Activated naive CD8-positive, alpha-beta T cell (primary cell): ENCODE measurements around the gene MAF.
A peak's percentile ranks its signal among the peaks of the same experiment; 100 is the strongest.

Experiments used
- H3K27ac Mint-ChIP-seq: one replicate; pipeline ENCODE4 v1.8.0; 2021; ENCODE audit warnings: mixed read lengths
- H3K27me3 Mint-ChIP-seq: one replicate; pipeline ENCODE4 v1.8.0; 2021; ENCODE audit warnings: mixed read lengths
- H3K36me3 Mint-ChIP-seq: one replicate; pipeline ENCODE4 v1.8.0; 2021; ENCODE audit warnings: mixed read lengths
- H3K4me1 Mint-ChIP-seq: one replicate; pipeline ENCODE4 v1.8.0; 2021; ENCODE audit warnings: low read depth, mixed read lengths
- H3K4me3 Mint-ChIP-seq: one replicate; pipeline ENCODE4 v1.8.0; 2021; ENCODE audit warnings: mild to moderate bottlenecking, mixed read lengths
- H3K9me3 Mint-ChIP-seq: one replicate; pipeline ENCODE4 v1.8.0; 2021; ENCODE audit warnings: low read depth, mixed read lengths

MAF gene

DNA sequence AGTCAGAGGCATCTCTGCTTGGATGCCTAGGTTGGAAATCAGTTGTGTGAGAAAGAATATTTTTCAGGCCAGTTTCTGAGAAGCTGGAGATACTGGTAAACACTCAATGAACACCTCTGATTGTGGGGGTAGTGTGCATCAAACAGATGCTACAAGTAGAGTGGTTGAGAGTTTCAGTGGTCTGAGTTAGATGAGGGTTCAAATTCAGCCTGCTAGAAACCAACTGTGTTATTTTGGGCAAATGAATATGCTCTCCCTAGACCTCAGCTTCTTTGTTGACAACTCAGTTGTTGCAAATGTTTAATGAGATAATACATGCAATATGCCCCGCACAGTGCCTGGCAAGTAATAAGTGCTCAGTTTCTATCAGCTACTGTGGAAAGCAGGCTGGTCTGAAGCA, 25.2 kb upstream of the MAF start:
- Mint-ChIP-seq H3K4me1 (peaks cover 7% of the 10 kb centered on the region), H3K9me3 (no peaks in the 10 kb centered on the region), H3K4me3 (no peak overlapping the region), H3K36me3 (no peaks in the 10 kb centered on the region), H3K27me3 (peaks cover 10% of the 10 kb centered on the region), H3K27ac (no peak overlapping the region)

DNA sequence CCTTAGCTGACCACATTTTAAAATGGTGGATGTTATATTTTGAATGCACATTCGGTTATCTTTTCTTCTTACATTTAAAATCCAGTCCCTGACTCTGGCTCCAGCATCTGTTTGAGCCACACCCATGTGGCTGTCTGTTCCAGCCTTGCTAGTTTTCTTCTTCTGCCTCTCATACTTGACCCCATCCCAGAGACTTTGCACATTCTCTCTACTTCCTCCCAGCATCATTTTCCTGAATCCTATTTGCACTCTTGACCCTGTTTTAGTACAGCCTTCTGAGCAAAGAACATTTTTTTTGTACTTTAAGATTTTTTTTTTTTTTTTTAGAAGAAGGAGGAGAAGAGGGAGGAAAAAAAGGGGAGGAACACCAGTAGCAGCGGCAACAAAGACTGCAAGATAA, 23.3 kb upstream of the MAF start:
- Mint-ChIP-seq H3K9me3 (no peaks in the 10 kb centered on the region), H3K27me3 (peaks cover 10% of the 10 kb centered on the region), H3K27ac (no peak overlapping the region), H3K36me3 (no peaks in the 10 kb centered on the region), H3K4me1 (peaks cover 7% of the 10 kb centered on the region), H3K4me3 (no peak overlapping the region)

DNA sequence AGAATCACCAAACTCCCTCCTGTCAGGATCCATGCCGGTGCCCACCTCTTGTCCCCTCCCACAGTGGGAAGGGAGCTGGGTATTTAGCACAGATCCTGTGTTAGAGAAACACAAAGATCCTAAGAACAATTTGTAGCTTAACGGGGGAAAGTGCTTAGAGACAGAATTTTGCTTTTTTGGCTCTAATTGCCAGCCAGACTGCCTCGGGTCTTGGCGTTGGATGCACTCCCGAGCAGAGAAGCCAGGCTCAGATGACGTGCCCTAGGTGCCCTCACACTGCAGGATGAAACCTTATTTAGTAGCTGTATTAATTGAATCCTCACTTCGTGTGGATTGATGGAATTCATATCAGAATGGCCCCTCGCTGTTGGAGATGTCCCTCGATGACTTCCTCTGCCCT, 22.5 kb upstream of the MAF start:
- Mint-ChIP-seq H3K4me1 (no peaks in the 10 kb centered on the region), H3K27me3 (peaks cover 8% of the 10 kb centered on the region)

DNA sequence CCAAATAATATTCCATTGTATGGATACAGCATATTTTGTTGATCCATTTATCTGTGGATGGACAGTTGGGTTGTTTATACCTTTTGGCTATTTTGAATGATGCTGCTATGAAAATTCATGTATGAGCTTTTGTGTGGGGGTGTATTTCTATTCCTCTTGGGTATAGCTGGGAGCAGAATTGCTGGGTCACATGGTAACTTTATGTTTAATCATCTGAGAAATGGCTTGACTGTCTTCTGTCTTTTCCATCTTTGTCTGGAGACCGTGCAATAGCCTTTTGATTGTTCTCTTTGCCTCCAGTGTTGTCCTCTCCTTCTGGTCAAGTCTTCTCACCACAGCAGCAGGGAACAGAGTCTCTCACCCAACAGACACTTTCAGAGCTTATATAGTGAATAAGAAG, 20.5 kb upstream of the MAF start:
- no peaks in the 10 kb centered on the region for H3K4me1 Mint-ChIP-seq
- H3K4me3 Mint-ChIP-seq: no peak overlapping the region
- no peaks in the 10 kb centered on the region for H3K36me3 Mint-ChIP-seq
- H3K9me3 Mint-ChIP-seq: no peaks in the 10 kb centered on the region
- H3K27me3 Mint-ChIP-seq: peaks cover 5% of the 10 kb centered on the region
- H3K27ac Mint-ChIP-seq: no peak overlapping the region

More for the DNA sequence above, 22.5 kb upstream of the MAF start:
- Mint-ChIP-seq H3K4me3 (no peak overlapping the region), H3K9me3 (no peaks in the 10 kb centered on the region), H3K36me3 (no peaks in the 10 kb centered on the region), H3K27ac (no peak overlapping the region)

DNA sequence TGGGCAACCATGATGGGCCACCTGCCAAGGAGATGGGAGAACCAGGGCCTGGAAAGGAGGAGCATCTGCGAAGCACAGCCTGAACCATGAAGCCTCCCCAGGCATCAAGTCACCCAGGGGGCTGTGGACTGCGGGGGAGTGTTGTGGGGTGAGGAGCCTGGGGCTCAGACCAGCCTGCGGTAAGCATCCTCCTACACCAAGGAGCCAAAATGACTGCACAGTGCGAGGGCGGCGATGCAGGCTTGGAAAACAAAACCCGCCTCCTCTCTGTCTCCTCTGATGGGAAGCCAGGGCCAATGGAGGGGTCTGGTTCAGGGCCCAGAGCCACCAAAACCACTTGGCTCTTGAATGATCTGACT, 18.1 kb upstream of the MAF start:
- Mint-ChIP-seq H3K27ac (no peak overlapping the region), H3K27me3 (peaks cover 1% of the 10 kb centered on the region), H3K9me3 (no peaks in the 10 kb centered on the region), H3K4me3 (no peak overlapping the region), H3K4me1 (no peaks in the 10 kb centered on the region), H3K36me3 (no peaks in the 10 kb centered on the region)

DNA sequence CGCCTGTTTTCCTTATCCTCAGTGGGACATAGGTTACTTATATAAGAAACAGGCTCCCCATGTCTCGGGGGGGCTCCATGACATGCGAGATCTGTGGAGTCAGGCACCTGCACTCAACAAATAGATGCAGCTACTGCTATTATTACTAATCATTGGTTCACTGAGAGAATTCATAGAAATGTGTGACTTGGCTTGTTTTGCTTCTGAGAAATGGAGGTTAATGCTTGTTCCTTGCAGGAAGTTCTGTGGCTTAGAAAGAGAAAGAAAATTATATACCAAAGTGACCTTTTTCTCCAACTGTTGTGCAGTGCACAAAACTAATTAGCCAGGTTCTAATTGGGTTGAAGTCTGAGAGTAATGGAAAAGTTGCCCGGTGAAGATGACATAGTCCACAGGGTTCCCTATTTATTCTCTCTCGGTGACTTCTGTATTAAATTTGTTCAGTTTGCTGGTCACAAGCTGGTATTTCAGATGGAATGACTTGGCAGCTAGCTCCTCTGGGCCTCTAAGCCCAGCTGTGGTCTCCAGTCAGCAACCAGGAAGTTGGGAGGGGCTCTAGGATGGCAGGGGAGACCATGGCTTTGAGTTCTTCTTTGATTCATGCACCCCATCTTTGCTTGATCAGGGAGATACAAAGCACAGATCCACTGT, 17.6 kb upstream of the MAF start:
- Mint-ChIP-seq H3K4me1 (no peaks in the 10 kb centered on the region), H3K27me3 (no peaks in the 10 kb centered on the region), H3K9me3 (no peaks in the 10 kb centered on the region), H3K27ac (no peak overlapping the region), H3K4me3 (no peak overlapping the region), H3K36me3 (no peaks in the 10 kb centered on the region)

DNA sequence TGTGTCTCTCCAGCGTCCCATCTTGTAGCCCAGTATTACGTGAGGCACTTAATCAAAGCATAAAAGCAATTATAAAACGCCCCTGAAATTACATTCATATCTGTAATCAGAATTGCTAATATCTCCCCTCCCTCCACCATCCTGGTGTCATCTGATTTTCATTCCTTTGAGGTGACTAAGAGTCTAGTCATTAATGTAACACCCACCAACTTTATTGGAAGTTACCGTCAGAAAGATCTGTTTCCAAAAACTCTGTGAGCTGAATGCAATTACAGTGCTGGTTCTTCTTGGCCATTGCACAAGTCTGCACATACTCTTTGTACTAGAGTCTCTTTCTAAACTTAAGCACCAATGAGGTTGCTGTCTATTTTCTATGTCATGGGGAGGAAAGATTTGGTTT, 12.5 kb upstream of the MAF start:
- Mint-ChIP-seq H3K4me1 (no peaks in the 10 kb centered on the region), H3K36me3 (no peaks in the 10 kb centered on the region), H3K4me3 (no peak overlapping the region), H3K27me3 (no peaks in the 10 kb centered on the region), H3K9me3 (no peaks in the 10 kb centered on the region), H3K27ac (no peak overlapping the region)

DNA sequence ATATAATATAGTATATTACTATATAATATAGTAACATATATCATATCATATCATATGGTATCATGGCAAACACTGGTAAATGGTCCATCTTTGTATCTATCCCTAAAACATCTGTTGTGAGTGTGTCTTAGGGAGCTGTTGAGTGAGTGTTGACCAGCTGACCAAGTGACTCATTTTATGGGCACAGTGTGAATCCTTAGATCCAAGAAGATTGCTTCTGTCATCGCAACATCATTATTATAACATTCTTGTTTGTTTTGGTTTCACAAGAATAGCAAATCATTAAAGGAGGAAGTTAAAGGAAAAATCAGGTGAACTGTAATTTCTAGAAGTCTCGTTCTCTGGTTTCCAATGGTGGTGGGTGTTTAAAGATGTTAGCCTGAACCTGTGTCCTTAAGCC, 11.7 kb upstream of the MAF start:
- no peaks in the 10 kb centered on the region for H3K4me1 Mint-ChIP-seq
- no peak overlapping the region for H3K4me3 Mint-ChIP-seq
- no peaks in the 10 kb centered on the region for H3K9me3 Mint-ChIP-seq
- no peak overlapping the region for H3K27ac Mint-ChIP-seq
- peaks cover 7% of the 10 kb centered on the region for H3K27me3 Mint-ChIP-seq
- no peaks in the 10 kb centered on the region for H3K36me3 Mint-ChIP-seq

DNA sequence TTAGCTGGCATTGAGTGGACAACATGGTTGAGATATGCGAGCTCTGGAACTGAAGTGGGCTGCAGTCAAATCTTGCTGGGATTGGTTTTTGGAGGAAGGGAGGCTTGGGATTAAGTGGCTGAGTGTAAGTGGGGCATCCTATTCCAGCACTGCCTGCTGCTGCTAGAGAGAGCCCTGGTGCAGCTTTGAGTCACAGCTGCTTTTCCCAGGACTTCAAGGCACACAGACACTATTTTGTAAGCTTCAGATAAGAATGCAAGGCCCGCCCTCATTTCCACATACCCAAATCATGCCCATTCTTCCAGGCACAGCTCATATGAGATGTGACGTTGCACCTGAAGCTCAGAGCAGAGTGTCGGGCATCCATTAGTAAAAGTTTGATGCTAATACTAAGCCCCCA, 10.2 kb upstream of the MAF start:
- Mint-ChIP-seq H3K4me1 (no peaks in the 10 kb centered on the region), H3K27ac (no peak overlapping the region), H3K27me3 (peaks cover 9% of the 10 kb centered on the region), H3K4me3 (no peak overlapping the region), H3K36me3 (no peaks in the 10 kb centered on the region), H3K9me3 (no peaks in the 10 kb centered on the region)

DNA sequence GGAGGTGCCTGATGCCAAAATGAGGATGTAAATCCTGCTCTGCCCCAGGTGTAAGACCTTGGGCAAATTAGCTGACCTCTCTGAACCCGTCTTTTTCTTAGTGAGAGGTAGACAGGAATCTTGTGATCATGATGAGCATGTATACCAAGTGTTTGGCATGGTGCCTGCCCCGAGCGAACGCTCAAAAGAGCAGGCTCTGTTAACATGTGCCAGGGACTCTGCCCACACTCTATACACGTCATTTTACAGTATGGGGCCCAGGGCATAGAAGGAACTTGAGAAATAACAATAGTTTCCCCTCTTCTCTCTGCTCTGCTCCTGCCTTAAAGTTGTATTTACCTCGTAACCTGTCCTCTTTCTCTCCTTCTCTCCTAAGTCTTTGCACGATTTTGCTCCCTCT, 9.3 kb upstream of the MAF start:
- Mint-ChIP-seq H3K27ac (no peak overlapping the region), H3K36me3 (no peaks in the 10 kb centered on the region), H3K9me3 (no peaks in the 10 kb centered on the region)

DNA sequence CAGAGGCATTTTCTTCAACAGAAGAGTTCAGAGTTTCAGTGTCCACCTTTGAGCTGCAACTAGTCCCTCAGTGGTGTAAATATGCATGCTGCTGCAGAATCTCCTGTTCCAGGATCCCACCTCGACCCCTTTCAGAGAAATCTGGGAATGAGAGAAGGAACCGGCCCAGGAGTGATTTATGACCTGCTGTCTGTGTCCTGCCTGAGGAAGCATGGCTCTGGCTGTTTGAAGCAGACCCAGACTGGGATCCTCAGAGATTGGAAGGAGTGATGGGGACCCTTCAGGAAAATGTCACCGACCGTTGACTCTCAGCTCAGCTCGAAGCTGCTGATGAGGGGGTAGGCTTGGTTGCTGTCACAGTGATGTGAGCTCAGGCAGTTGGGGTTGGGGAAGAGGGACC, 8.4 kb upstream of the MAF start:
- peaks cover 22% of the 10 kb centered on the region for H3K27me3 Mint-ChIP-seq
- no peak overlapping the region for H3K27ac Mint-ChIP-seq
- no peaks in the 10 kb centered on the region for H3K4me1 Mint-ChIP-seq
- H3K4me3 Mint-ChIP-seq: no peak overlapping the region
- no peaks in the 10 kb centered on the region for H3K9me3 Mint-ChIP-seq
- no peaks in the 10 kb centered on the region for H3K36me3 Mint-ChIP-seq

More for the DNA sequence above, 9.3 kb upstream of the MAF start:
- Mint-ChIP-seq H3K4me3 (no peak overlapping the region), H3K27me3 (peaks cover 16% of the 10 kb centered on the region), H3K4me1 (no peaks in the 10 kb centered on the region)

DNA sequence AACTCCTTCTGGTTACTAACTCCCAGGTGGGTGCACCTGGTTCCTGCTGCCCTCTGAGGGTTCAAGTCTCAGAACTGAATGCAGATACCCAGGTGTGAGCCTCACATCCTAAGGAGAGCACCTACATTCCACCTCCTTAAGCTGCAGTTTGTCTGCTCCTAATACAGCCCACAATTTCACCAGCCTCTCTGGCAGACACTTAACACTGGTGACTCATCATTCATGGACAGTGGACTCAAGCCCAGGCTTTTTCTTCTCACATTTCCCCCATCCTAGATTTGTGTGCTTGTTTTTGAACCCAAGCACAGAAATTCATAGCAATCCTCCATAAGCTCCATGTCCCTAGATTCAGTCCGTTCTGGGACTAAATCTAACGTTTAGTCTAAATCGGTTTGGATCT, 7.0 kb upstream of the MAF start:
- no peaks in the 10 kb centered on the region for H3K9me3 Mint-ChIP-seq
- peaks cover 28% of the 10 kb centered on the region for H3K27me3 Mint-ChIP-seq
- no peak overlapping the region for H3K4me3 Mint-ChIP-seq
- no peaks in the 10 kb centered on the region for H3K36me3 Mint-ChIP-seq
- H3K4me1 Mint-ChIP-seq: no peaks in the 10 kb centered on the region
- H3K27ac Mint-ChIP-seq: no peak overlapping the region

DNA sequence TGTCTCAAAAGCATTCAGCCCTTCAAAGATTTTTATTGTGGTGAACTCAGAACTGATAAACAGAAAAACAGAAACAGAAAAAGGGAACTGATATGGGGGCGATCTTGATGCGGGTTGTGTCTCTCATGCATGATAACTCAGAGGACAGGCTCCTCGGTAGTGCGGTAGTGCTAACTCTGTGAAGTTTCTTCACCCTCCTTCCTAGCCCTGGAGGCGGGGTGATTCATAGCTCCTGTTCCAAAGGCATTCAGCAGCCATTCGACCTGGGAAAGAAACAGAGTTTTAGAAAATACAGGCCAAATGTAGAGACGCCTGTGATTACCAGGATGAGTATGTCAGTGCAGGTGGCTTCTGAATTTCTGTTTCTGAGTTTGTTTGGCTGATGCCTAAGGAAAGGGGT, 5.5 kb upstream of the MAF start:
- H3K9me3 Mint-ChIP-seq: no peaks in the 10 kb centered on the region
- H3K36me3 Mint-ChIP-seq: no peaks in the 10 kb centered on the region
- no peak overlapping the region for H3K27ac Mint-ChIP-seq
- H3K27me3 Mint-ChIP-seq: peaks cover 33% of the 10 kb centered on the region
- H3K4me3 Mint-ChIP-seq: no peak overlapping the region
- peaks cover 12% of the 10 kb centered on the region for H3K4me1 Mint-ChIP-seq

DNA sequence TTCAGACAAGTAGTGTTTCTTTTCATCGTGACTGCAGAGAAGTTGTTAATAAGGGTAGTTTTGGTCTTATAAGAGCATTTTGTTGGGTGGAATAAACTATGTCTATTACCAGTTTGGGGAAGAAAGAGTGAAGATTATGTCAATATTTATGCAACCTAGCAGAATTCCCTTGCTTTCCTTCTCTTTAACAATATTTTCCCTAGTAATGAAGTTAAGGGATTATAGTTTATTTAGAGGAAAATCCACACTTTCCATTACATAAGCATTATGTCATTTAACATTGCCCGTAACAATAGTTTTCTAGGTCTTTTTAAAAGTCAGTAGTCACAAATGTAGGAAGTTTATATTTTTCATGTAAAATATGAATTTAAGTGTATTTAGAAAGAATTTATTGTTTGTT, 2.5 kb upstream of the MAF start:
- Mint-ChIP-seq H3K36me3 (no peaks in the 10 kb centered on the region), H3K9me3 (no peaks in the 10 kb centered on the region), H3K27me3 (peaks cover 41% of the 10 kb centered on the region)

DNA sequence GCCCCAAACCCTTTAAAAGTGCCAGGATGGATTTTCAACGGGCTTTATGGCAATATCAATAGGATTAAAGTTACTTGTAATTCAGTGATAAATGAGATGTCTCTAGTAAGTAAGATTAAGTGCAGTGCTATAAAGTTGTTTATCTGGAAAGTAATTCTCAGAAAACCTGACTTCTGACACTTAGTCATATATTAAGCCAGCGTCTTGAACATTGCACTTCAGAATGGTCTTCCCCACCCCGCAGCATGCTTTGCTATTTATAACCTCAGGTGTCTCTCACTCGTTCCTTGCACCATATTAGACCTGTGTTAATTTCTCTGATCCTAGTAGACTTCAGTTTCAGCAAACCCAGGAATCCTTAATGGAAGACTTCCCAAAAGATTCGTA, 2.1 kb upstream of the MAF start:
- Mint-ChIP-seq H3K27me3 (peaks cover 40% of the 10 kb centered on the region), H3K4me1 (peaks cover 26% of the 10 kb centered on the region), H3K9me3 (no peaks in the 10 kb centered on the region), H3K4me3 (no peak overlapping the region), H3K27ac (no peak overlapping the region), H3K36me3 (no peaks in the 10 kb centered on the region)

More for the DNA sequence above, 2.5 kb upstream of the MAF start:
- Mint-ChIP-seq H3K27ac (no peak overlapping the region), H3K4me3 (no peak overlapping the region), H3K4me1 (peaks cover 24% of the 10 kb centered on the region)

DNA sequence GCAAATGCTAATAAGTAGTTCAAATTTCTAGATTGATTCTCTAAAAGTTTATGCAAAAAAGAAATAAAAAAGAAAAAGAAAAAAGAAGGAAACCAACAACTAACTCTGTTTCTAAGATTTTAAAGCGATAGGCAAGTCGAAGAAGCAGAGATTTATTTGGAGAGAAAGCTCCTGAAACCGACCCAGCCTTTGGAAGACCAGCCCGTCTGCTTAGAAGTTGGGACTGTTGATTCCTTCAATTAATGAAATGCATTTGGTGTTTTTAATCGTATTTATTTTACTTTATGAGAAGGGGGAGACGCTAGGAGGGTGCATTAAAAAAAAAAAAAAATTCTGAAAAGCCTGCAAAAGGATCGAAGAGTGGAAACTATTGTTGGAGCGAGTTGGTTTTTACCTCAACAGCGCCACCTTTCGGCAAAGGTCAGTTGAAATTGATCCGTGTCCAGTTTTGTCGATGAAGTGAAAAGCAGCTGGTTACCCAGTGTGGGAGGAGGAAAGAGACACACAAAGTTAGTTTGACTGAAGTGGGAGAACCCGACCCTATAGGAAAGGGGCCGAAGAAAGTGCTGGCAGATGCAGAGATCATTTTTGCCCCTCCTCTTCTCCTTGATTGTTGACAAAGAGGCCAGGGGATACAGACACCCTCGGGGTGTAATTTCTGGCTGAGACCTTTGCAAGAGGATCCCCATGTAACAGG, 1.5 kb upstream of the MAF start:
- Mint-ChIP-seq H3K27ac (no peak overlapping the region), H3K36me3 (no peaks in the 10 kb centered on the region), H3K4me1 (peaks cover 26% of the 10 kb centered on the region), H3K9me3 (no peaks in the 10 kb centered on the region), H3K4me3 (peak overlapping the region; percentile 91), H3K27me3 (peaks cover 38% of the 10 kb centered on the region)
